HepG2 (cell line): Measurements from ENCODE around the gene ITPK1. TPM values are rescaled to one million over a fixed set of nuclear protein-coding genes. Genes with fewer than 3 reads are reported as not detected.
A peak's percentile ranks its signal among the peaks of the same experiment; 100 is the strongest.

Experiments used
- ATF1 ChIP-seq: IDR thresholded peaks from 2 replicates; pipeline ENCODE4 v1.6.1; 2016; ENCODE audit warnings: mild to moderate bottlenecking, control low read depth
- CHD4 ChIP-seq: fragments of 200-600 bp; sonication (generic); IDR thresholded peaks from 2 replicates; pipeline ENCODE4 v1.7.0; 2017; ENCODE audit warnings: mild to moderate bottlenecking, low read length, borderline replicate concordance
- HES4 ChIP-seq: sonication (generic); formaldehyde crosslinking; IDR thresholded peaks from 2 replicates; pipeline ENCODE4 v1.9.0; 2021; ENCODE audit warnings: mild to moderate bottlenecking, missing genetic modification reagents, borderline replicate concordance
- HOMEZ ChIP-seq: IDR thresholded peaks from 2 replicates; pipeline ENCODE4 v1.6.1; 2016; ENCODE audit warnings: low read depth
- NFRKB ChIP-seq: fragments of 450-650 bp; IDR thresholded peaks from 2 replicates; pipeline ENCODE4 v1.6.1; 2017
- PLSCR1 ChIP-seq: sonication (generic); formaldehyde crosslinking; IDR thresholded peaks from 2 replicates; pipeline ENCODE4 v1.5.0; 2020; ENCODE audit warnings: missing genetic modification reagents, mild to moderate bottlenecking, borderline replicate concordance
- RCOR2 ChIP-seq: IDR thresholded peaks from 2 replicates; pipeline ENCODE4 v1.6.1; 2016; ENCODE audit warnings: missing biosample characterization, missing genetic modification reagents
- TAF1 ChIP-seq: sonication (generic); formaldehyde crosslinking; IDR thresholded peaks from 2 replicates; pipeline ENCODE4 v1.4.0; 2020; ENCODE audit warnings: missing genetic modification reagents
- ZBTB34 ChIP-seq: sonication (generic); formaldehyde crosslinking; IDR thresholded peaks from 2 replicates; pipeline ENCODE4 v1.8.0; 2022; ENCODE audit warnings: mild to moderate bottlenecking, missing genetic modification reagents
- ZBTB38 ChIP-seq: sonication (generic); formaldehyde crosslinking; IDR thresholded peaks from 2 replicates; pipeline ENCODE4 v1.5.1; 2020; ENCODE audit warnings: mild to moderate bottlenecking, missing genetic modification reagents
- ZBTB49 ChIP-seq: sonication (generic); formaldehyde crosslinking; IDR thresholded peaks from 2 replicates; pipeline ENCODE4 v1.4.0; 2020; ENCODE audit warnings: missing genetic modification reagents, borderline replicate concordance
- ZC3H4 ChIP-seq: sonication (generic); formaldehyde crosslinking; IDR thresholded peaks from 2 replicates; pipeline ENCODE4 v1.4.0; 2020; ENCODE audit warnings: missing genetic modification reagents, borderline replicate concordance
- ZFP37 ChIP-seq: sonication (generic); formaldehyde crosslinking; IDR thresholded peaks from 2 replicates; pipeline ENCODE4 v1.4.0; 2020; ENCODE audit warnings: missing genetic modification reagents, borderline replicate concordance
- ZNF333 ChIP-seq: sonication (generic); formaldehyde crosslinking; IDR thresholded peaks from 2 replicates; pipeline ENCODE4 v1.4.0; 2020; ENCODE audit warnings: mild to moderate bottlenecking, missing genetic modification reagents, borderline replicate concordance
- ZNF550 ChIP-seq: sonication (generic); formaldehyde crosslinking; IDR thresholded peaks from 2 replicates; pipeline ENCODE4 v1.4.0; 2020; ENCODE audit warnings: mild to moderate bottlenecking, missing genetic modification reagents, borderline replicate concordance
- ZNF75D ChIP-seq: sonication (generic); formaldehyde crosslinking; IDR thresholded peaks from 2 replicates; pipeline ENCODE4 v1.8.1; 2023; ENCODE audit warnings: missing genetic modification reagents, mild to moderate bottlenecking, borderline replicate concordance
- ZNF761 ChIP-seq: sonication (generic); formaldehyde crosslinking; conservative IDR thresholded peaks from 2 replicates; pipeline ENCODE4 v1.4.0; 2020; ENCODE audit warnings: mild to moderate bottlenecking, missing genetic modification reagents
- ZNF782 ChIP-seq: sonication (generic); formaldehyde crosslinking; IDR thresholded peaks from 2 replicates; pipeline ENCODE4 v1.4.0; 2020; ENCODE audit warnings: missing genetic modification reagents, mild to moderate bottlenecking, borderline replicate concordance
- ZNF879 ChIP-seq: sonication (generic); formaldehyde crosslinking; IDR thresholded peaks from 2 replicates; pipeline ENCODE4 v1.8.1; 2023; ENCODE audit warnings: missing genetic modification reagents
- ZNF883 ChIP-seq: sonication (generic); formaldehyde crosslinking; IDR thresholded peaks from 2 replicates; pipeline ENCODE4 v1.5.1; 2020; ENCODE audit warnings: mild to moderate bottlenecking, missing genetic modification reagents; ENCODE audit errors: not compliant biosample characterization
- polyA plus RNA-seq, 8 experiments: library from polyadenylated mRNA; depleted of rRNA in 3 of 8; stranded (reverse) in 7 of 8; unstranded in 1 of 8; fragments of >200 nt; fragmentation: Illumina TruSeq in 4 of 8; extraction: Trizol in 4 of 8; gene quantifications; 2 replicates each; pipeline versions ENCODE4 v1.2.1 to v1.2.3, GENCODE V29; 2011 to 2016; ENCODE audit warnings: low read depth in 4 of 8, missing spikeins in 1 of 8, mixed read lengths in 1 of 8; ENCODE audit not compliant: insufficient read depth in 1 of 8
- total RNA-seq, 5 experiments: library from RNA; depleted of rRNA; stranded (reverse); fragments of >200 nt; fragmentation: Illumina TruSeq; extraction: Trizol; gene quantifications; 2 replicates each; pipeline ENCODE4 v1.2.3, GENCODE V29; 2016; ENCODE audit warnings: low read depth in 1 of 5
- TF ChIP-seq, protein P1 (sequence below): IDR thresholded peaks from 2 replicates; pipeline ENCODE4 v1.6.1; 2016; ENCODE audit warnings: mild to moderate bottlenecking

Gene ITPK1
- total and polyA plus RNA-seq, 2 of the 13 experiments (the other 11 are each of a cell fraction or from before 2014, with no cell fraction given), result 20.5 to 47.5 TPM

- TF ChIP-seq ZNF782 (CRISPR knock-in tag), result 0 out of 2 replicates have a peak, but pooled peaks have one; percentile 75
- TF ChIP-seq ZNF550 (CRISPR knock-in tag), result no peak
- no peak for TF ChIP-seq CHD4
- TF ChIP-seq NFRKB, result no peak
- TF ChIP-seq, protein P1, sequence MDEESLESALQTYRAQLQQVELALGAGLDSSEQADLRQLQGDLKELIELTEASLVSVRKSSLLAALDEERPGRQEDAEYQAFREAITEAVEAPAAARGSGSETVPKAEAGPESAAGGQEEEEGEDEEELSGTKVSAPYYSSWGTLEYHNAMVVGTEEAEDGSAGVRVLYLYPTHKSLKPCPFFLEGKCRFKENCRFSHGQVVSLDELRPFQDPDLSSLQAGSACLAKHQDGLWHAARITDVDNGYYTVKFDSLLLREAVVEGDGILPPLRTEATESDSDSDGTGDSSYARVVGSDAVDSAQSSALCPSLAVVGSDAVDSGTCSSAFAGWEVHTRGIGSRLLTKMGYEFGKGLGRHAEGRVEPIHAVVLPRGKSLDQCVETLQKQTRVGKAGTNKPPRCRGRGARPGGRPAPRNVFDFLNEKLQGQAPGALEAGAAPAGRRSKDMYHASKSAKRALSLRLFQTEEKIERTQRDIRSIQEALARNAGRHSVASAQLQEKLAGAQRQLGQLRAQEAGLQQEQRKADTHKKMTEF (CRISPR knock-in tag), result peak; percentile 57; the same call in 1 of the 2 replicates
- peak; percentile 84 for TF ChIP-seq ZBTB38 (CRISPR knock-in tag)
- TF ChIP-seq TAF1 (CRISPR knock-in tag), result no peak; the same call in 1 of the 2 replicates
- TF ChIP-seq ZC3H4 (CRISPR knock-in tag), result no peak
- TF ChIP-seq ZBTB49 (CRISPR knock-in tag), result peak; percentile 98
- no peak for TF ChIP-seq ZNF75D (CRISPR knock-in tag)
- peak; percentile 86; the same call in 1 of the 2 replicates for TF ChIP-seq ZNF879
- TF ChIP-seq ZBTB34, result no peak
- peak; percentile 95 for TF ChIP-seq ZFP37 (CRISPR knock-in tag)
- peak; percentile 92; the same call in 1 of the 2 replicates for TF ChIP-seq ZNF333 (CRISPR knock-in tag)
- no peak for TF ChIP-seq ATF1 (CRISPR knock-in tag)
- TF ChIP-seq ZNF883 (CRISPR knock-in tag), result peak; percentile 81
- TF ChIP-seq HOMEZ, result 0 out of 2 replicates have a peak, but pooled peaks have one; percentile 29
- peak; percentile 96 for TF ChIP-seq HES4 (CRISPR knock-in tag)
- peak; percentile 72; the same call in 1 of the 2 replicates for TF ChIP-seq ZNF761
- TF ChIP-seq PLSCR1 (CRISPR knock-in tag), result no peak
- no peak for TF ChIP-seq RCOR2 (CRISPR knock-in tag)
These were observed 192.6 kb downstream of the ITPK1 start, which contains the start of gene CHGA (continued) for GRCh38 chr14:92922883-92923743.
